Measurements from ENCODE around the gene GRAMD1B. TPM values are rescaled to one million over a fixed set of nuclear protein-coding genes. Genes with fewer than 3 reads are reported as not detected.
"Not testable (repeated sequence)": the region's sequence is repeated elsewhere in the genome, so short reads cannot be mapped to it uniquely, and the experiment has no call there.

The GRAMD1B gene
- total RNA-seq, 1 donor from 2014 or later: 1.4 TPM

- no peak overlapping the region for H3K27ac ChIP-seq
- H3K9me3 ChIP-seq: no peaks in the 10 kb centered on the region
- H3K36me3 ChIP-seq: no peaks in the 10 kb centered on the region
- intact Hi-C loops (cut with DNase I): loop anchor here (10.0 kb wide), 1 partner anchor 64 kb away; no protein-coding TSS in a partner anchor
- no peaks in the 10 kb centered on the region for H3K4me1 ChIP-seq
- no peak overlapping the region for H3K4me3 ChIP-seq
- no peaks in the 10 kb centered on the region for H3K27me3 ChIP-seq
- TF ChIP-seq, protein P1, sequence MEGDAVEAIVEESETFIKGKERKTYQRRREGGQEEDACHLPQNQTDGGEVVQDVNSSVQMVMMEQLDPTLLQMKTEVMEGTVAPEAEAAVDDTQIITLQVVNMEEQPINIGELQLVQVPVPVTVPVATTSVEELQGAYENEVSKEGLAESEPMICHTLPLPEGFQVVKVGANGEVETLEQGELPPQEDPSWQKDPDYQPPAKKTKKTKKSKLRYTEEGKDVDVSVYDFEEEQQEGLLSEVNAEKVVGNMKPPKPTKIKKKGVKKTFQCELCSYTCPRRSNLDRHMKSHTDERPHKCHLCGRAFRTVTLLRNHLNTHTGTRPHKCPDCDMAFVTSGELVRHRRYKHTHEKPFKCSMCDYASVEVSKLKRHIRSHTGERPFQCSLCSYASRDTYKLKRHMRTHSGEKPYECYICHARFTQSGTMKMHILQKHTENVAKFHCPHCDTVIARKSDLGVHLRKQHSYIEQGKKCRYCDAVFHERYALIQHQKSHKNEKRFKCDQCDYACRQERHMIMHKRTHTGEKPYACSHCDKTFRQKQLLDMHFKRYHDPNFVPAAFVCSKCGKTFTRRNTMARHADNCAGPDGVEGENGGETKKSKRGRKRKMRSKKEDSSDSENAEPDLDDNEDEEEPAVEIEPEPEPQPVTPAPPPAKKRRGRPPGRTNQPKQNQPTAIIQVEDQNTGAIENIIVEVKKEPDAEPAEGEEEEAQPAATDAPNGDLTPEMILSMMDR (IDR thresholded peaks at IDR 0.05): no peak
- DNase-seq (ENCODE audit: low spot score in 2 of 2): no peak
Measured at GRCh38 chr11:123510579-123510905, 80.5 kb downstream of the GRAMD1B start.

DNA sequence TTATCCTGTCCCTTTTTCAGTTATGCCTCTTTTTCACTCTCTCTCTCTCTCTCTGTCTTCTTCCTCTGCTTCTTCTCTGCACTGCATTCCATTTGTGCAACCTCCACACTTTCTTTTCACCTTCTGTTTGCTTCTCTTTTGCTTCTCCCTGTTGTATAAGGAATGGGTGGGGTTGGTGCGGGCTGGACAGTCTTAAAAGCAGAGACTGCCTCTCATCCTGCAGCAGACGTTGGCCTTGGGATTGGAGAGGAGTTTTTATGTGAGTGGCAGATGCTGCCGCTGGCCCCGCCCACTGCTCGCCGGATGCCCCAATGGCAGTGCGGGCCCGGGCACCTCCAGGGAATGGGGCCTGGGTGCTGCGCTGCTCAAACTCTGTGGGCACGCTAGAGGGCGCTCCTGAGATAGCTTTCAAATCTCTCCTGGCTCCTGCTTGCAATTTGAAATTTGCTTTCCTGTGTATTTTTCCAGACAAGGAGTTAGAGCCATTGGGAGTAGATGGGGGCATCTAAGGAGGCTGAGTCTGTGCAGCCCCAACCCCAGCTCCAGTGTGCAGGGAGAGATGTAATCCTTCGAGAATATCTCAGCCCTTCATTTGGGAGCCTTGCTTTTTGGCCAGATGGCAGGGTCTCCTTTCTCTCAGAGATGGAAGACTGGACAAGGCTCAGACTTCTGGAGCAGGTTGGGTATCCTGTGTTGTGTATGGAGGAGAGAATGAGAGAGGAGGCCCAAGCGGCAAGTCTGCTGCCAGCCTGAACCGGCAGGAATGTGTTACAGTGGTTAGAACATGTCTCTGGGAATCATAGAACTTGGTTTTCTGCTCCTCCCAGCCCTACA is 81.2 kb downstream of the GRAMD1B start:
- Histone ChIP-seq H3K4me1 (no peaks in the 10 kb centered on the region), H3K9me3 (no peaks in the 10 kb centered on the region), H3K27me3 (no peaks in the 10 kb centered on the region), H3K27ac (no peak overlapping the region), H3K4me3 (no peak overlapping the region), H3K36me3 (no peaks in the 10 kb centered on the region)
- peak; percentile 10 to 80 for DNase-seq (ENCODE audit: low spot score in 2 of 2)
- intact Hi-C loops (cut with DNase I): loop anchor here (10.0 kb wide), 1 partner anchor 64 kb away; no protein-coding TSS in a partner anchor
- TF ChIP-seq, protein P1 (IDR thresholded peaks at IDR 0.05): peak; percentile 47 to 80 (median 75)

GRCh38 chr11:123513309-123513708 is 83.2 kb downstream of the GRAMD1B start:
- DNase-seq (ENCODE audit: low spot score in 2 of 2); H3K9me3 ChIP-seq; H3K4me1 ChIP-seq; H3K36me3 ChIP-seq; H3K27ac ChIP-seq; H3K27me3 ChIP-seq; H3K4me3 ChIP-seq: not testable (repeated sequence)
- intact Hi-C loops (cut with DNase I): loop anchor here (10.0 kb wide), 1 partner anchor 61 kb away; no protein-coding TSS in a partner anchor

GRCh38 chr11:123516238-123516637 is 86.2 kb downstream of the GRAMD1B start:
- H3K9me3 ChIP-seq: no peaks in the 10 kb centered on the region
- no peak overlapping the region for H3K4me3 ChIP-seq
- no peak for DNase-seq (ENCODE audit: low spot score in 2 of 2)
- H3K4me1 ChIP-seq: no peaks in the 10 kb centered on the region
- H3K27ac ChIP-seq: no peak overlapping the region
- TF ChIP-seq, protein P1 (IDR thresholded peaks at IDR 0.05): no peak
- H3K27me3 ChIP-seq: no peaks in the 10 kb centered on the region
- no peaks in the 10 kb centered on the region for H3K36me3 ChIP-seq
- intact Hi-C loops (cut with DNase I): loop anchor here (10.0 kb wide), 1 partner anchor 59 kb away; no protein-coding TSS in a partner anchor

- DNase-seq (ENCODE audit: low spot score in 2 of 2): no peak
- intact Hi-C loops (cut with DNase I): loop anchor here (10.0 kb wide), 1 partner anchor 57 kb away; no protein-coding TSS in a partner anchor
- Histone ChIP-seq H3K9me3 (no peaks in the 10 kb centered on the region), H3K27me3 (no peaks in the 10 kb centered on the region), H3K36me3 (no peaks in the 10 kb centered on the region), H3K27ac (no peak overlapping the region), H3K4me1 (no peaks in the 10 kb centered on the region), H3K4me3 (no peak overlapping the region)
- TF ChIP-seq, protein P1 (IDR thresholded peaks at IDR 0.05): no peak
Measured at GRCh38 chr11:123517559-123518364, 87.7 kb downstream of the GRAMD1B start.
